K562 (cell line): ENCODE measurements around the gene ADGRA3. TPM values are rescaled to one million over a fixed set of nuclear protein-coding genes. Genes with fewer than 3 reads are reported as not detected.

ENCODE experiments used
- ATAC-seq: fragments of 200-7000 bp; cut with Tn5 transposase; 3 replicates; pipeline ENCODE4 v1.9.1; 2020; ENCODE audit warnings: moderate library complexity
- BruUV-seq: library from RNA; stranded (reverse); fragments of 400-500 nt; replicated peaks from 2 replicates; lab custom pipeline; 2021; lab: Mats Ljungman, UMichigan
- CTCF ChIA-PET: fragments of 300-600 bp; formaldehyde crosslinking; extraction: SDS; loops from one replicate; lab custom pipeline; 2021; ENCODE audit warnings: low intra/inter-chr PET ratio; lab: Yijun Ruan, JAX
- POLR2A ChIA-PET: fragments of 300-600, 350-650 bp; sonication (Branson Sonifier 250); formaldehyde crosslinking; extraction: SDS; loops from one replicate; lab custom pipeline; 2021; ENCODE audit warnings: antibody characterized with exemption, inconsistent platforms; lab: Yijun Ruan, JAX
- DNase-seq, 4 experiments: peaks; one replicate each; pipeline versions ENCODE4 v3.0.0 to v3.0.0-alpha.2; 2011 to 2018; ENCODE audit warnings: low spot score in 3 of 4, mixed read lengths in 3 of 4; ENCODE audit errors: extremely low read depth in 1 of 4
- FAIRE-seq: peaks from 2 replicates; lab custom pipeline; 2011; peaks lifted over from hg19 to GRCh38; lab: Jason Lieb, UNC
- H2AFZ ChIP-seq: 2 replicates; pipeline ENCODE4 v1.6.0; 2011; ENCODE audit warnings: low read depth, low read length, control low read depth, inconsistent platforms
- H3K27ac ChIP-seq: fragments of 200-600 bp; 3 replicates; pipeline ENCODE4 v1.8.0; 2011; ENCODE audit warnings: low read depth, mild to moderate bottlenecking, control low read depth, inconsistent platforms, low read length, moderate library complexity, mixed read lengths; ENCODE audit errors: extremely low read depth
- H3K27me3 ChIP-seq, 2 experiments: fragments of 300-600 bp in 1 of 2; 2 replicates in 1 of 2; 3 replicates in 1 of 2; pipeline versions ENCODE4 v1.6.0 to v1.8.0; 2011; ENCODE audit warnings: inconsistent platforms in 2 of 2, low read length in 2 of 2, mild to moderate bottlenecking in 1 of 2, mixed read lengths in 1 of 2, moderate library complexity in 1 of 2; ENCODE audit not compliant: control insufficient read depth in 2 of 2, insufficient read depth in 2 of 2
- H3K36me3 ChIP-seq: fragments of 300-600 bp; 3 replicates; pipeline ENCODE4 v1.8.0; 2011; ENCODE audit warnings: mild to moderate bottlenecking, low read length, inconsistent platforms; ENCODE audit not compliant: control insufficient read depth, insufficient read depth
- H3K4me1 ChIP-seq, 2 experiments: fragments of 200-600 bp in 1 of 2; replicated peaks in 1 of 2; 2 replicates in 1 of 2; 3 replicates in 1 of 2; pipeline versions ENCODE4 v1.5.1 to v1.8.0; 2011; ENCODE audit warnings: inconsistent platforms in 2 of 2, low read length in 2 of 2, mild to moderate bottlenecking in 1 of 2, mixed read lengths in 1 of 2, moderate library complexity in 1 of 2; ENCODE audit not compliant: control insufficient read depth in 2 of 2, insufficient read depth in 2 of 2
- H3K4me2 ChIP-seq: 2 replicates; pipeline ENCODE4 v1.6.1; 2011; ENCODE audit warnings: low read length, control low read depth, inconsistent platforms, mixed read lengths; ENCODE audit not compliant: insufficient read depth
- H3K4me3 ChIP-seq: fragments of 200-600 bp; sonication (generic), shearing (Covaris generic); 2 replicates; pipeline ENCODE4 v1.5.1; 2016; ENCODE audit warnings: control low read depth, inconsistent platforms
- H3K79me2 ChIP-seq: fragments of 200-600 bp; 3 replicates; pipeline ENCODE4 v1.8.0; 2011; ENCODE audit warnings: low read length, inconsistent platforms; ENCODE audit not compliant: control insufficient read depth, insufficient read depth
- H3K9ac ChIP-seq, 2 experiments: 2 replicates each; pipeline versions ENCODE4 v1.6.0 to v1.6.1; 2011; ENCODE audit warnings: low read depth in 2 of 2, low read length in 2 of 2, control low read depth in 1 of 2, inconsistent platforms in 1 of 2, mild to moderate bottlenecking in 1 of 2, mixed read lengths in 1 of 2; ENCODE audit not compliant: insufficient read depth in 1 of 2
- H3K9me1 ChIP-seq: one replicate; pipeline ENCODE4 v1.6.0; 2011; ENCODE audit warnings: inconsistent platforms, mild to moderate bottlenecking, low read length, moderate library complexity; ENCODE audit not compliant: control insufficient read depth, insufficient read depth
- H3K9me3 ChIP-seq: replicated peaks from 2 replicates; pipeline ENCODE4 v1.5.1; 2011; ENCODE audit warnings: low read depth, low read length, inconsistent platforms; ENCODE audit not compliant: control insufficient read depth, insufficient read depth
- H4K20me1 ChIP-seq: replicated peaks from 2 replicates; pipeline ENCODE4 v1.6.1; 2011; ENCODE audit warnings: low read length, inconsistent platforms, mixed read lengths; ENCODE audit not compliant: control insufficient read depth, insufficient read depth
- CTCFL ChIP-seq: IDR thresholded peaks from 2 replicates; pipeline ENCODE4 v1.6.1; 2011; ENCODE audit warnings: borderline replicate concordance, low read depth, mild to moderate bottlenecking, moderate library complexity, low read length; ENCODE audit not compliant: insufficient read depth, poor library complexity, severe bottlenecking
- GTF2A2 ChIP-seq: IDR thresholded peaks from 2 replicates; pipeline ENCODE4 v1.6.1; 2016; ENCODE audit warnings: mild to moderate bottlenecking, missing genetic modification characterization, missing compliant biosample characterization
- HEY1 ChIP-seq: fragments of 250-450 bp; sonication (Bioruptor Pico); IDR thresholded peaks from 2 replicates; pipeline ENCODE4 v1.5.0; 2020; ENCODE audit warnings: mild to moderate bottlenecking, moderate library complexity, borderline replicate concordance
- HNRNPK ChIP-seq: fragments of 200-400 bp; formaldehyde crosslinking; IDR thresholded peaks from one replicate; pipeline ENCODE4 v1.6.1; 2018; ENCODE audit warnings: mild to moderate bottlenecking, low read depth, low read length; ENCODE audit not compliant: poor library complexity, severe bottlenecking
- RHOXF2B ChIP-seq: fragments of 250-450 bp; sonication (Bioruptor Pico); conservative IDR thresholded peaks from 2 replicates; pipeline ENCODE4 v1.5.1; 2021
- RUNX1 ChIP-seq: sonication (generic); IDR thresholded peaks from 2 replicates; pipeline ENCODE4 v1.6.1; 2016; ENCODE audit warnings: antibody characterized with exemption, low read depth
- TAF7 ChIP-seq: fragments of 450-650 bp; IDR thresholded peaks from 2 replicates; pipeline ENCODE4 v1.6.1; 2016; ENCODE audit warnings: missing genetic modification characterization, missing compliant biosample characterization
- TCFL5 ChIP-seq: fragments of 250-450 bp; sonication (Bioruptor Pico); conservative IDR thresholded peaks from 2 replicates; pipeline ENCODE4 v1.6.1; 2021; ENCODE audit warnings: mild to moderate bottlenecking, moderate library complexity, matching md5 sums
- YBX1 ChIP-seq: fragments of 450-650 bp; IDR thresholded peaks from 2 replicates; pipeline ENCODE4 v1.7.1; 2016; ENCODE audit warnings: mild to moderate bottlenecking
- ZBTB11 ChIP-seq, 3 experiments: fragments of 200-800 bp in 1 of 3; fragments of 250-450 bp in 1 of 3; fragments of 450-650 bp in 1 of 3; sonication (Bioruptor Pico) in 1 of 3; sonication (Bioruptor generic) in 1 of 3; formaldehyde crosslinking in 1 of 3; IDR thresholded peaks; 2 replicates each; pipeline versions ENCODE4 v1.6.1 to v1.8.0; 2016 to 2022; ENCODE audit warnings: mild to moderate bottlenecking in 2 of 3, missing genetic modification characterization in 2 of 3, missing compliant biosample characterization in 1 of 3, moderate library complexity in 1 of 3
- ZEB2 ChIP-seq: fragments of 450-650 bp; IDR thresholded peaks from 2 replicates; pipeline ENCODE4 v1.6.1; 2016
- ZNF140 ChIP-seq: fragments of 250-450 bp; sonication (Bioruptor Pico); IDR thresholded peaks from 2 replicates; pipeline ENCODE4 v1.8.0; 2021; ENCODE audit warnings: moderate library complexity, mild to moderate bottlenecking, inconsistent platforms
- ZNF316 ChIP-seq: fragments of 450-650 bp; IDR thresholded peaks from 2 replicates; pipeline ENCODE4 v1.6.1; 2016
- WGBS: fragments of 100-300 bp; shearing (Covaris generic); methylation state at CpG from one replicate; pipeline ENCODE4 v1.1.6; 2016; ENCODE audit warnings: low coverage, mixed read lengths; ENCODE audit not compliant: insufficient coverage; ENCODE audit errors: missing lambda C conversion rate; 5-methylcytosine and 5-hydroxymethylcytosine counted together
- in situ Hi-C: fragments of 300-500 bp; cut with MboI; formaldehyde crosslinking; loops from 4 replicates; pipeline ENCODE4 v1.15.0; 2018; ENCODE audit warnings: inconsistent platforms, mixed read lengths
- intact Hi-C: fragments of 100-400 bp; cut with micrococcal nuclease; formaldehyde crosslinking; loops from 2 replicates; pipeline ENCODE4 v1.14.2; 2022
- polyA plus RNA-seq, 8 experiments: library from polyadenylated mRNA; depleted of rRNA in 4 of 8; stranded (reverse) in 5 of 8; unstranded in 3 of 8; fragments of >200 nt; fragmentation: Nextera tagmentation in 2 of 8; fragmentation: Illumina TruSeq in 1 of 8; extraction: Ambion mirVana in 2 of 8; extraction: Trizol in 1 of 8; gene quantifications; 2 replicates each; pipeline versions ENCODE4 v1.2.1 to v1.2.3, GENCODE V29; 2011 to 2014; ENCODE audit warnings: inconsistent platforms in 1 of 8, missing spikeins in 1 of 8
- total RNA-seq, 7 experiments: library from RNA; depleted of rRNA in 6 of 7; stranded (reverse); fragments of >200 nt in 6 of 7; fragmentation: Illumina TruSeq in 2 of 7; extraction: Trizol in 2 of 7; gene quantifications; 2 replicates each; pipeline versions ENCODE4 v1.2.1 to v1.2.3, GENCODE V29; 2011 to 2021; ENCODE audit warnings: low replicate concordance in 1 of 7
- TF ChIP-seq, protein P1 (sequence below): fragments of 450-650 bp; formaldehyde crosslinking; IDR thresholded peaks from 2 replicates; pipeline ENCODE4 v1.4.0; 2020; ENCODE audit warnings: mild to moderate bottlenecking, moderate library complexity
- TF ChIP-seq, protein P2 (sequence below): fragments of 450-650 bp; IDR thresholded peaks from 2 replicates; pipeline ENCODE4 v1.6.1; 2017; ENCODE audit warnings: antibody characterized with exemption

The ADGRA3 gene
- total and polyA plus RNA-seq, 9 of the 15 experiments (the other 6 are each of a cell fraction or from before 2014, with no cell fraction given) = 0.06 to 2.3 (median 0.27) TPM; not detected in 3

- ChIA-PET CTCF (no interaction called here), POLR2A (no interaction called here)
- BruUV-seq = no TSS peak
- H4K20me1 ChIP-seq = no peaks in the 10 kb centered on the region
- no peaks in the 10 kb centered on the region for H3K79me2 ChIP-seq
- H3K36me3 ChIP-seq = no peaks in the 10 kb centered on the region
- H3K4me2 ChIP-seq = no peak overlapping the region
- no peak for DNase-seq
- H3K4me1 ChIP-seq = no peaks in the 10 kb centered on the region
- no peaks in the 10 kb centered on the region for H3K9me1 ChIP-seq
- H3K4me3 ChIP-seq = no peak overlapping the region
- no peaks in the 10 kb centered on the region for H3K9me3 ChIP-seq
- H2AFZ ChIP-seq = no peak overlapping the region
- TF ChIP-seq ZBTB11 (CRISPR knock-in tag; IDR thresholded peaks at IDR 0.05) = no peak
- TF ChIP-seq, protein P1, sequence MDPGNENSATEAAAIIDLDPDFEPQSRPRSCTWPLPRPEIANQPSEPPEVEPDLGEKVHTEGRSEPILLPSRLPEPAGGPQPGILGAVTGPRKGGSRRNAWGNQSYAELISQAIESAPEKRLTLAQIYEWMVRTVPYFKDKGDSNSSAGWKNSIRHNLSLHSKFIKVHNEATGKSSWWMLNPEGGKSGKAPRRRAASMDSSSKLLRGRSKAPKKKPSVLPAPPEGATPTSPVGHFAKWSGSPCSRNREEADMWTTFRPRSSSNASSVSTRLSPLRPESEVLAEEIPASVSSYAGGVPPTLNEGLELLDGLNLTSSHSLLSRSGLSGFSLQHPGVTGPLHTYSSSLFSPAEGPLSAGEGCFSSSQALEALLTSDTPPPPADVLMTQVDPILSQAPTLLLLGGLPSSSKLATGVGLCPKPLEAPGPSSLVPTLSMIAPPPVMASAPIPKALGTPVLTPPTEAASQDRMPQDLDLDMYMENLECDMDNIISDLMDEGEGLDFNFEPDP (CRISPR knock-in tag) = no peak
- TF ChIP-seq CTCFL = no peak
- TF ChIP-seq TCFL5 (CRISPR knock-in tag) = no peak
- no peak for TF ChIP-seq RUNX1
- no peak for TF ChIP-seq ZNF140 (CRISPR knock-in tag)
- no peak for TF ChIP-seq ZEB2
- no peak for TF ChIP-seq GTF2A2 (tag)
- TF ChIP-seq ZNF316 = no peak
- TF ChIP-seq YBX1 = no peak
- no peak for TF ChIP-seq TAF7 (tag)
- TF ChIP-seq, protein P2, sequence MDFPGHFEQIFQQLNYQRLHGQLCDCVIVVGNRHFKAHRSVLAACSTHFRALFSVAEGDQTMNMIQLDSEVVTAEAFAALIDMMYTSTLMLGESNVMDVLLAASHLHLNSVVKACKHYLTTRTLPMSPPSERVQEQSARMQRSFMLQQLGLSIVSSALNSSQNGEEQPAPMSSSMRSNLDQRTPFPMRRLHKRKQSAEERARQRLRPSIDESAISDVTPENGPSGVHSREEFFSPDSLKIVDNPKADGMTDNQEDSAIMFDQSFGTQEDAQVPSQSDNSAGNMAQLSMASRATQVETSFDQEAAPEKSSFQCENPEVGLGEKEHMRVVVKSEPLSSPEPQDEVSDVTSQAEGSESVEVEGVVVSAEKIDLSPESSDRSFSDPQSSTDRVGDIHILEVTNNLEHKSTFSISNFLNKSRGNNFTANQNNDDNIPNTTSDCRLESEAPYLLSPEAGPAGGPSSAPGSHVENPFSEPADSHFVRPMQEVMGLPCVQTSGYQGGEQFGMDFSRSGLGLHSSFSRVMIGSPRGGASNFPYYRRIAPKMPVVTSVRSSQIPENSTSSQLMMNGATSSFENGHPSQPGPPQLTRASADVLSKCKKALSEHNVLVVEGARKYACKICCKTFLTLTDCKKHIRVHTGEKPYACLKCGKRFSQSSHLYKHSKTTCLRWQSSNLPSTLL = no peak
- no peak for TF ChIP-seq HNRNPK
- TF ChIP-seq HEY1 (CRISPR knock-in tag) = no peak
- no peak for TF ChIP-seq RHOXF2B (CRISPR knock-in tag)
- in situ Hi-C loops (no loop called here), intact Hi-C loops (no loop called here)
- ATAC-seq = no peak
- H3K27me3 ChIP-seq = no peaks in the 10 kb centered on the region
- H3K27ac ChIP-seq = no peak overlapping the region
- FAIRE-seq = no peak
- WGBS = 0% methylated on average over 3 of the region's 3 CpGs
- no peak overlapping the region for H3K9ac ChIP-seq
These were observed 14.2 kb downstream of the ADGRA3 start for GRCh38 chr4:22501715-22502095.
